Fibroblast of lung (primary cell): ENCODE measurements around the gene BACH1. TPM values are rescaled to one million over a fixed set of nuclear protein-coding genes. Genes with fewer than 3 reads are reported as not detected.

Experiments
- DNase-seq, 2 donors: peaks; one replicate each; pipeline versions ENCODE4 v3.0.0 to v3.0.0-alpha.2; 2010; ENCODE audit warnings: low read depth in 2 of 2
- H2AFZ ChIP-seq: 2 replicates; pipeline ENCODE4 v1.5.1; 2012; ENCODE audit warnings: low read length, control low read depth, inconsistent platforms
- H3K27ac ChIP-seq: 2 replicates; pipeline ENCODE4 v1.5.1; 2011; ENCODE audit warnings: low read length, control low read depth; ENCODE audit not compliant: insufficient read depth
- H3K27me3 ChIP-seq: 2 replicates; pipeline ENCODE4 v1.5.1; 2011; ENCODE audit warnings: mild to moderate bottlenecking, low read length; ENCODE audit not compliant: control insufficient read depth, insufficient read depth
- H3K36me3 ChIP-seq: 2 replicates; pipeline ENCODE4 v1.5.1; 2011; ENCODE audit warnings: low read length; ENCODE audit not compliant: control insufficient read depth, insufficient read depth
- H3K4me1 ChIP-seq: 2 replicates; pipeline ENCODE4 v1.5.1; 2011; ENCODE audit warnings: low read length; ENCODE audit not compliant: control insufficient read depth, insufficient read depth; ENCODE audit errors: extremely low read depth
- H3K4me2 ChIP-seq: 2 replicates; pipeline ENCODE4 v1.5.1; 2011; ENCODE audit warnings: low read length, control low read depth; ENCODE audit not compliant: insufficient read depth; ENCODE audit errors: extremely low read depth
- H3K4me3 ChIP-seq, 4 experiments: fragments of 200-600 bp in 1 of 4; sonication (generic) in 1 of 4; replicated peaks in 1 of 4; 2 replicates each; pipeline ENCODE4 v1.5.1; 2011 to 2016; ENCODE audit warnings: low read length in 4 of 4, low read depth in 3 of 4, mild to moderate bottlenecking in 3 of 4, control low read depth in 2 of 4, inconsistent platforms in 1 of 4, mixed read lengths in 1 of 4; ENCODE audit not compliant: insufficient read depth in 1 of 4; ENCODE audit errors: control extremely low read depth in 1 of 4
- H3K79me2 ChIP-seq: 2 replicates; pipeline ENCODE4 v1.5.1; 2012; ENCODE audit warnings: mild to moderate bottlenecking, low read length, inconsistent platforms; ENCODE audit not compliant: control insufficient read depth, insufficient read depth
- H3K9ac ChIP-seq: 2 replicates; pipeline ENCODE4 v1.5.1; 2011; ENCODE audit warnings: mild to moderate bottlenecking, low read length, control low read depth; ENCODE audit not compliant: insufficient read depth
- H3K9me3 ChIP-seq: 2 replicates; pipeline ENCODE4 v1.5.1; 2012; ENCODE audit warnings: low read depth, low read length; ENCODE audit not compliant: control insufficient read depth, insufficient read depth
- H4K20me1 ChIP-seq: 2 replicates; pipeline ENCODE4 v1.5.1; 2011; ENCODE audit warnings: low read length; ENCODE audit not compliant: control insufficient read depth, insufficient read depth; ENCODE audit errors: extremely low read depth
- EZH2 ChIP-seq: IDR thresholded peaks from 2 replicates; pipeline ENCODE4 v1.5.1; 2012; ENCODE audit warnings: low read length, control low read depth, mild to moderate bottlenecking; ENCODE audit errors: missing control alignments
- polyA plus RNA-seq, 2 donors: library from polyadenylated mRNA; depleted of rRNA in 1 of 2; stranded (reverse) in 1 of 2; unstranded in 1 of 2; fragments of >200 nt; gene quantifications; 2 replicates each; pipeline ENCODE4 v1.2.1, GENCODE V29; 2011 to 2012; ENCODE audit warnings: missing spikeins in 1 of 2
- total RNA-seq: library from RNA; depleted of rRNA; stranded (reverse); fragments of >200 nt; gene quantifications from 2 replicates; pipeline ENCODE4 v1.2.1, GENCODE V29; 2014
- TF ChIP-seq, protein P1 (sequence below), 2 donors: IDR thresholded peaks in 1 of 2; conservative IDR thresholded peaks in 1 of 2; 1 replicate in 1 of 2; 2 replicates in 1 of 2; pipeline ENCODE4 v1.5.1; 2011 to 2012; ENCODE audit warnings: low read length in 2 of 2, control low read depth in 1 of 2, inconsistent platforms in 1 of 2, low read depth in 1 of 2, mild to moderate bottlenecking in 1 of 2

Gene BACH1
- total and polyA plus RNA-seq, 2 donors (not counting 1 experiment from before 2014, with no cell fraction given) = 38.2 to 127 TPM

DNA sequence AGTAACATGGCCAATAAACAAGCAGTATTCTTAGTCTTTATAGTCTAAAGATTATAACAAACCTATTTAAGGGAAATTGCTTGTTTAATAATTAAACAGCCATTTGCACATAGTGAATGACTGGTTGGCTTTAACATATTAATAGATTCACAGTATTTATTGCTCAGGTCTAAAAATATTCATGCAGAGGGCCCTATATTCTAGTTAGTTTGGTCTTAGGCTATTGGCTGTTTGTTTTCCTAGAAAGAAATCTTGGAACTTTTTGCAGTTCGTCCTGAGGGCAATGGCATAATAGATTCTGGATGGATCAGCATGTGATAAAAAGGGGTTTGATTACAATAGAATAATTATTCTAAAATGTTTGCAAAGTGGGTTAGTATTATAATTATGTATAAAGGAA is 34.7 kb downstream of the BACH1 start:
- Histone ChIP-seq H3K27ac (peak overlapping the region; percentile 36), H3K4me2 (peak overlapping the region; percentile 40), H3K4me1 (peaks cover 29% of the 10 kb centered on the region), H3K4me3 (no peak overlapping the region), H3K9ac (no peak overlapping the region), H3K79me2 (peaks cover 85% of the 10 kb centered on the region), H3K9me3 (no peaks in the 10 kb centered on the region), H3K27me3 (no peaks in the 10 kb centered on the region), H4K20me1 (no peaks in the 10 kb centered on the region), H2AFZ (no peak overlapping the region), H3K36me3 (peaks cover 2% of the 10 kb centered on the region)
- no peak for DNase-seq
- no peak for TF ChIP-seq EZH2
- TF ChIP-seq, protein P1, sequence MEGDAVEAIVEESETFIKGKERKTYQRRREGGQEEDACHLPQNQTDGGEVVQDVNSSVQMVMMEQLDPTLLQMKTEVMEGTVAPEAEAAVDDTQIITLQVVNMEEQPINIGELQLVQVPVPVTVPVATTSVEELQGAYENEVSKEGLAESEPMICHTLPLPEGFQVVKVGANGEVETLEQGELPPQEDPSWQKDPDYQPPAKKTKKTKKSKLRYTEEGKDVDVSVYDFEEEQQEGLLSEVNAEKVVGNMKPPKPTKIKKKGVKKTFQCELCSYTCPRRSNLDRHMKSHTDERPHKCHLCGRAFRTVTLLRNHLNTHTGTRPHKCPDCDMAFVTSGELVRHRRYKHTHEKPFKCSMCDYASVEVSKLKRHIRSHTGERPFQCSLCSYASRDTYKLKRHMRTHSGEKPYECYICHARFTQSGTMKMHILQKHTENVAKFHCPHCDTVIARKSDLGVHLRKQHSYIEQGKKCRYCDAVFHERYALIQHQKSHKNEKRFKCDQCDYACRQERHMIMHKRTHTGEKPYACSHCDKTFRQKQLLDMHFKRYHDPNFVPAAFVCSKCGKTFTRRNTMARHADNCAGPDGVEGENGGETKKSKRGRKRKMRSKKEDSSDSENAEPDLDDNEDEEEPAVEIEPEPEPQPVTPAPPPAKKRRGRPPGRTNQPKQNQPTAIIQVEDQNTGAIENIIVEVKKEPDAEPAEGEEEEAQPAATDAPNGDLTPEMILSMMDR (conservative IDR thresholded peaks at IDR 0.05 in 1 of 2, IDR thresholded peaks at IDR 0.05 in 1 of 2; ENCODE audit: low read depth in 1 of 2, low read length in 2 of 2) = no peak

DNA sequence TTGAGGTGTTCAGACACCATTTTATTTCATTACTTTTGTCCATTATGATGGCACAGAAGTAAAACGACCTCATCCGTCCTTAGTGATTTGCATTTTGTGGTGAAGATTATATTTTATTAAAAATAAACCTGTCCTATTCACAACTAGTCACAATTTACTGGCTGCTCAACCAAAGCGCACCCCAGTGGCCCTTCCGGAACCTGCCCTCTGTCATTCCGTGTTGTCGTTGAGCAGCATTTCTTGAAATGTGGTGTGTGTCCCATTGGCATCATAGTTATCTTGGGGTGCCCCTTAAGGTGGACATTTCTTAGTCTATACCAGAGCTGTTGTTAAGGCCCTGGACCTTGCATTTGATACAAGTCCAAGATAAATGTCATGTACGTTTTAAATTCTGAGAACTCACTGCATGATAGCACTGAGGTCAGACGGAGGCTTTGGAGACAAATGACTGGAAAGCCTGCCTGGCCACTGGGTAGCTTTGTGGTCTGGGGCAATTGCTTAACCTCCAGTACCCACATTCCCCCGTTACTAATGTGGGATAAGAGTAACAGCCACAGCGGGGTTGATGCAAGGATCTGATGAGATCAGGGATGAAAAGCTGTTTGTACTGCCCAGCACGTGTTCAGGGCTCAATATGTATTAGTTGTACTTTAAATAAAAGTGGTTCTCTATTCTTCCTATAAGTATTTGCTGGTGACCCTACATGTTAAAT is 36.2 kb downstream of the BACH1 start:
- Histone ChIP-seq H3K27me3 (no peaks in the 10 kb centered on the region), H3K9ac (no peak overlapping the region), H3K4me1 (peaks cover 29% of the 10 kb centered on the region), H3K4me3 (no peak overlapping the region), H3K27ac (peak overlapping the region; percentile 62), H3K79me2 (peaks cover 85% of the 10 kb centered on the region), H3K36me3 (no peaks in the 10 kb centered on the region), H4K20me1 (no peaks in the 10 kb centered on the region), H3K4me2 (no peak overlapping the region), H2AFZ (no peak overlapping the region), H3K9me3 (no peaks in the 10 kb centered on the region)
- TF ChIP-seq, protein P1 (conservative IDR thresholded peaks at IDR 0.05 in 1 of 2, IDR thresholded peaks at IDR 0.05 in 1 of 2; ENCODE audit: low read depth in 1 of 2, low read length in 2 of 2) = peak in 1 of 2 donors; percentile 5
- TF ChIP-seq EZH2 = no peak
- peak; percentile 93 to 94 for DNase-seq

- Histone ChIP-seq H3K4me3 (no peak overlapping the region), H3K9ac (no peak overlapping the region), H3K27me3 (no peaks in the 10 kb centered on the region), H3K27ac (peak overlapping the region; percentile 62), H2AFZ (no peak overlapping the region), H3K4me2 (peak overlapping the region; percentile 61), H3K36me3 (no peaks in the 10 kb centered on the region), H3K4me1 (peaks cover 29% of the 10 kb centered on the region), H3K9me3 (no peaks in the 10 kb centered on the region), H4K20me1 (no peaks in the 10 kb centered on the region), H3K79me2 (peaks cover 89% of the 10 kb centered on the region)
- peak; percentile 46 to 53 for DNase-seq
- TF ChIP-seq, protein P1 (conservative IDR thresholded peaks at IDR 0.05 in 1 of 2, IDR thresholded peaks at IDR 0.05 in 1 of 2; ENCODE audit: low read depth in 1 of 2, low read length in 2 of 2) = no peak
- TF ChIP-seq EZH2 = no peak
Measured at GRCh38 chr21:29335720-29336119, 37.0 kb downstream of the BACH1 start.
